ENCODE measurements around the gene CNR2. TPM values are rescaled to one million over a fixed set of nuclear protein-coding genes. Genes with fewer than 3 reads are reported as not detected.
A peak's percentile ranks its signal among the peaks of the same experiment; 100 is the strongest.
"Not testable (repeated sequence)": the region's sequence is repeated elsewhere in the genome, so short reads cannot be mapped to it uniquely, and the experiment has no call there.

The CNR2 gene
- polyA plus RNA-seq (2011; rRNA removed) (not detected in 2 replicates), polyA minus RNA-seq (2011; rRNA and poly(A)+ RNA removed) (not detected in 2 replicates)

GRCh38 chr1:23913212-23913880 lies at the start of gene CNR2:
CNR2 (minus strand) TSS chr1:23913362; CDS start chr1:23875617, 37,745 bp downstream.
- POLR2A ChIA-PET: interaction anchor here (0.6 kb wide), 1 partner anchor 40 kb away, joined by 3 read pairs; no protein-coding TSS in a partner anchor
- Histone ChIP-seq H3K36me3 (ENCODE audit: control insufficient read depth, insufficient read depth, low read length) (no peaks in the 10 kb centered on the region), H3K27me3 (ENCODE audit: control insufficient read depth, insufficient read depth, low read length) (peaks cover 6% of the 10 kb centered on the region), H3K4me3 (ENCODE audit: low read depth, low read length) (no peak within 1 kb of the TSS)
- CTCF ChIA-PET: interaction anchor here (1.0 kb wide), 1 partner anchor 142 kb away, joined by 3 read pairs; no protein-coding TSS in a partner anchor
- TF ChIP-seq, protein P1, sequence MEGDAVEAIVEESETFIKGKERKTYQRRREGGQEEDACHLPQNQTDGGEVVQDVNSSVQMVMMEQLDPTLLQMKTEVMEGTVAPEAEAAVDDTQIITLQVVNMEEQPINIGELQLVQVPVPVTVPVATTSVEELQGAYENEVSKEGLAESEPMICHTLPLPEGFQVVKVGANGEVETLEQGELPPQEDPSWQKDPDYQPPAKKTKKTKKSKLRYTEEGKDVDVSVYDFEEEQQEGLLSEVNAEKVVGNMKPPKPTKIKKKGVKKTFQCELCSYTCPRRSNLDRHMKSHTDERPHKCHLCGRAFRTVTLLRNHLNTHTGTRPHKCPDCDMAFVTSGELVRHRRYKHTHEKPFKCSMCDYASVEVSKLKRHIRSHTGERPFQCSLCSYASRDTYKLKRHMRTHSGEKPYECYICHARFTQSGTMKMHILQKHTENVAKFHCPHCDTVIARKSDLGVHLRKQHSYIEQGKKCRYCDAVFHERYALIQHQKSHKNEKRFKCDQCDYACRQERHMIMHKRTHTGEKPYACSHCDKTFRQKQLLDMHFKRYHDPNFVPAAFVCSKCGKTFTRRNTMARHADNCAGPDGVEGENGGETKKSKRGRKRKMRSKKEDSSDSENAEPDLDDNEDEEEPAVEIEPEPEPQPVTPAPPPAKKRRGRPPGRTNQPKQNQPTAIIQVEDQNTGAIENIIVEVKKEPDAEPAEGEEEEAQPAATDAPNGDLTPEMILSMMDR (IDR thresholded peaks at IDR 0.05; ENCODE audit: insufficient read depth, low read depth, low read length): no peak
- no peak for DNase-seq (ENCODE audit: low read depth)

DNA sequence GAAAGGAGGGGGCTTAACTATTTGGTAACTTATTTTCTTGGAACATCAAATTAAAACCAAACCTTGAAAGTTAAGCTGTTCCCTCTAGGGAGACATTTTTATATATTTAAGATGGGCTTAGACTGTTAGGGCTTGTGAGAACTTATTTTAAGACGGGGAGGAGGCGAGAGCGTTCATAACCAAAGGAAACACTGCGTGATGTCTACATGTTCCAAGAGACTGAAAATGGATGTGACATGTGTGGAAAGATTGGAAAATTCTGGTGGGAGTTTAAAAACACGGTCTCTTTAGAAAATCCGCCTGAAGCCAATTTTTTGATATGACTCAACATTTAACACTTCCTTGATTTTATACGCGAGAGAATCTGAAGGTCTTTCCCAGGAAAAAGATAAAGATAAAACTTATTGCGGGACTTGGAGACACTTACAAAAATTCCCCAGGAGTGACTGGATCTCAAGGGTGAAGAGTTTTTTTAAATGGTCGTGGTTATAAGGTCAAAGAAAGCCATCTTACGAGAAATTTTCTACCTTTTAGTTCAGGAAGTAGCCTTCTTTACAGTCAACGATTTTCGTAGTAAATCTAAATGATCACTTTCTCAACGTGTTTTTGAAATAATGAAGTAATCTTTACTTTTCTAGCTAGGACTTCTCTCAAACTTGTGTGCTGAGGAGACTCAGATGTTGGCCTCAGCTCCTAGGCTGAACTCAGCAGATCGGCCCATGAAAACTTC lies 47.3 kb upstream of the CNR2 start:
- ChIA-PET POLR2A (interaction anchor here (0.5 to 0.7 kb wide), 3 partner anchors 121 to 789 kb away, joined by 3 to 4 read pairs (median 3); partner anchors contain the start of gene HMGCL), CTCF (interaction anchor here (2.1 kb wide), 1 partner anchor 67 kb away, joined by 11 read pairs; no protein-coding TSS in a partner anchor)
- DNase-seq (ENCODE audit: low read depth): no peak
- H3K4me3 ChIP-seq (ENCODE audit: low read depth, low read length): peak overlapping the region; percentile 85
- no peaks in the 10 kb centered on the region for H3K27me3 ChIP-seq (ENCODE audit: control insufficient read depth, insufficient read depth, low read length)
- TF ChIP-seq, protein P1 (IDR thresholded peaks at IDR 0.05; ENCODE audit: insufficient read depth, low read depth, low read length): no peak
- no peaks in the 10 kb centered on the region for H3K36me3 ChIP-seq (ENCODE audit: control insufficient read depth, insufficient read depth, low read length)

GRCh38 chr1:23959461-23960290 lies 46.5 kb upstream of the CNR2 start, which contains the start of gene PNRC2:
PNRC2 (plus strand) TSS chr1:23959828; CDS start chr1:23961458, 1,630 bp downstream.
- no peaks in the 10 kb centered on the region for H3K36me3 ChIP-seq (ENCODE audit: control insufficient read depth, insufficient read depth, low read length)
- TF ChIP-seq, protein P1 (IDR thresholded peaks at IDR 0.05; ENCODE audit: insufficient read depth, low read depth, low read length): no peak
- H3K27me3 ChIP-seq (ENCODE audit: control insufficient read depth, insufficient read depth, low read length): no peaks in the 10 kb centered on the region
- ChIA-PET CTCF (interaction anchor here (0.6 to 2.1 kb wide), 3 partner anchors 20 to 239 kb away, joined by 3 to 11 read pairs (median 5); partner anchors contain the start of gene SRSF10), POLR2A (interaction anchor here (0.5 to 0.7 kb wide), 2 partner anchors 134 to 789 kb away, joined by 3 read pairs; partner anchors contain the start of gene HMGCL)
- H3K4me3 ChIP-seq (ENCODE audit: low read depth, low read length): peak within 1 kb of the TSS; percentile 85
- peak; percentile 82 for DNase-seq (ENCODE audit: low read depth)

DNA sequence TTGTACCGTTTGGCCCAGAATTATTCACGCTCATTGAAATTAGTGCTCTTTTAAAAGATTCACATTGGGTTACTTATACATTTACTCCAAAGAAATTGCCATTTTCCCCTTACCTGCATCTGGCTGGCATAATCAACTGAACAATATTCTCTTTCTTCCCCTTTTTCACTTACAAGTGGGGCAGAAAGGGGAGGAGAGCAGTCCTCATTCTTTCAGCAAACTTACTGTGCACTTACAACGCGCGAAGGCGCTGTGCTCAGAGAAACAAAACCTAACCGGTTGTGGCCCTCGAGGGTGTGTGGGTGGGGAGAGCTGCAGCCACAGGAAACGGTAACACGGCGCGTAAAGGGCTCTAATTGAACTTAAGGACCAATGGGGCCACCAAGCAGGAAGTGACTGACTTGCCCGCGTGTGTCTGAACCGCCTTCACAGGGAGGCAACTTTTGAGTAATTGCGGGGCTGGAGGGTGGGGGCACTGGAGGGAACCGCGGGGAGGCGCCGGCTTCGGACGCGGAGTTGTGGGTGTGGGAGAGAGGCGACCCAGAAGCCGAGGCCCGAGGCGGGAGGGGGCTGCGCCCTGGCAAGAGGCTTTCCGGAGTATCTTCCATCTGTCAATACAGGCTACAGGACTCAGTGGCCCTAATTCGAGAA lies 45.8 kb upstream of the CNR2 start:
- CTCF ChIA-PET: interaction anchor here (0.6 to 1.0 kb wide), 2 partner anchors 21 to 240 kb away, joined by 3 to 5 read pairs; partner anchors contain the start of gene SRSF10
- POLR2A ChIA-PET: no interaction called here
- Histone ChIP-seq H3K27me3 (ENCODE audit: control insufficient read depth, insufficient read depth, low read length) (no peaks in the 10 kb centered on the region), H3K4me3 (ENCODE audit: low read depth, low read length) (peak overlapping the region; percentile 85), H3K36me3 (ENCODE audit: control insufficient read depth, insufficient read depth, low read length) (no peaks in the 10 kb centered on the region)
- DNase-seq (ENCODE audit: low read depth): peak; percentile 60
- TF ChIP-seq, protein P1 (IDR thresholded peaks at IDR 0.05; ENCODE audit: insufficient read depth, low read depth, low read length): peak; percentile 36

GRCh38 chr1:23958040-23958809 lies 45.1 kb upstream of the CNR2 start:
- H3K27me3 ChIP-seq (ENCODE audit: control insufficient read depth, insufficient read depth, low read length); DNase-seq (ENCODE audit: low read depth); POLR2A ChIA-PET; H3K36me3 ChIP-seq (ENCODE audit: control insufficient read depth, insufficient read depth, low read length): not testable (repeated sequence)
- H3K4me3 ChIP-seq (ENCODE audit: low read depth, low read length): peak overlapping the region; percentile 85
- CTCF ChIA-PET: interaction anchor here (0.7 to 1.0 kb wide), 2 partner anchors 22 to 70 kb away, joined by 3 read pairs; partner anchors contain the start of gene SRSF10
